GM19455 (cell line): ENCODE results near the gene SIX3.

ENCODE experiments used
- ATAC-seq: cut with Tn5 transposase; IDR thresholded peaks from one replicate; pipeline ENCODE4 v1.9.1; 2021; ENCODE audit not compliant: unreplicated experiment

Gene SIX3

DNA sequence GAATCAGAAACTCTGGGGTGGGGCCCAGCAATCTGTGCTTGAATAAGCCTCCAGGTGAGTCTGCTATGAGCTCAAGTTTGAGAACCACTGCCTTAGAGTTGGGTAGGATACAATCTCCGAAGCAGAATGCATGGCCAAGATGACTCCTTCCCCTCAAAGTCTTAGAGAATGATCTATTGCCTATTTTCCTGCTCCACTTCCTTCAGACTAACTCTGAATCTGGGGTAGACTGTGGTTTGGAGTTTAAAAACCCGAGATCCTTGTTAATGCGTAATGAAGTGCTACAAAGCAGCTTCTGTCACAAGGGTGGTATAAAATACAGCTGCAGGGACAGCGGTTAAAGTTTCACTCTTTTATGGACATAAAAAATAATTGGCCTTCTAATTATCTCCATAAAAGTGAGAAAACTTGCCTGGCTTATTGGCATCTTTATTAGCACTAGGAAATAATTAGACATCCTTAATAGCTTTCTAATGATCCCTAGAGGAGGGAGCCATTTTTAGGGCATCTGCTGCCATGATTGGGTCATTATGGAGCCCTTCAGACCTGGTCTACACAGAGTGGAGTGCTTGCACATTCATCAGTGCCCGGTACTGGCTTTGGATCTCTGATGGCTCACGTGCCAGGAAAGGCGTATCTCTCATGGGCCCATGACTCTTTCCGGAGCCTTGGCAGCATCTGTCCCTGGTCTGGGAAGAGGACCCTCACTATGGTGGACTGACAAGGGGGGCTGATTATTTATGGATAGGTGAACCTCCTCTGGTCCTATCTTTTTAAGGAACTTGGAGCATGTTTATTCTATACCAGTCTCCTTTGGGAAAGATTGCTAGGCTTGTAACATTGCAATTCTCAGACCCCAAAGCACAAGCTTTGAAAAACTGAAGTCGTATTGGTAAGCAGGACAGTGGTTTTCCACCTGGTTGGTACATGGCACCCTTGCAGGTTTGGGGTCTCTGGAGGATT, 39.5 kb downstream of the SIX3 start:
- ATAC-seq, result no peak

DNA sequence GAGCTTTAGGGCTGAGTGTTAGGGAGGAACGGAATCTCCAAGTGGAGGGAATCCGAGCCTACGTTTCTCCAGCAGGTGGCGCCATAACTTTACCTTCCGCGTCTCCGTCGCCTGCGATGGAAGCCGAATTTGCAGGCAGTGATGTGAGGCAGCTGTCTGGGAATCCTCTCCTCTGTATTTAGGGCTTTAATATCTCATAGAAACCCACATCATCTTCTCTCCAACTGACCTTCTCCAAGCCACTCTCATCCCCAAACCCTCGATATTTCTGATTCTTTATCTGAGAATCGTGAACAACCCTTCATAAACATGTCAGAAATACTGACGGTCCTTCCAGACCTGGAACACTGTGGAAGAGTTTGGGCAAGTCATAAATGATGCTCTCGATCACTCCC, 40.2 kb downstream of the SIX3 start:
- ATAC-seq, result no peak

DNA sequence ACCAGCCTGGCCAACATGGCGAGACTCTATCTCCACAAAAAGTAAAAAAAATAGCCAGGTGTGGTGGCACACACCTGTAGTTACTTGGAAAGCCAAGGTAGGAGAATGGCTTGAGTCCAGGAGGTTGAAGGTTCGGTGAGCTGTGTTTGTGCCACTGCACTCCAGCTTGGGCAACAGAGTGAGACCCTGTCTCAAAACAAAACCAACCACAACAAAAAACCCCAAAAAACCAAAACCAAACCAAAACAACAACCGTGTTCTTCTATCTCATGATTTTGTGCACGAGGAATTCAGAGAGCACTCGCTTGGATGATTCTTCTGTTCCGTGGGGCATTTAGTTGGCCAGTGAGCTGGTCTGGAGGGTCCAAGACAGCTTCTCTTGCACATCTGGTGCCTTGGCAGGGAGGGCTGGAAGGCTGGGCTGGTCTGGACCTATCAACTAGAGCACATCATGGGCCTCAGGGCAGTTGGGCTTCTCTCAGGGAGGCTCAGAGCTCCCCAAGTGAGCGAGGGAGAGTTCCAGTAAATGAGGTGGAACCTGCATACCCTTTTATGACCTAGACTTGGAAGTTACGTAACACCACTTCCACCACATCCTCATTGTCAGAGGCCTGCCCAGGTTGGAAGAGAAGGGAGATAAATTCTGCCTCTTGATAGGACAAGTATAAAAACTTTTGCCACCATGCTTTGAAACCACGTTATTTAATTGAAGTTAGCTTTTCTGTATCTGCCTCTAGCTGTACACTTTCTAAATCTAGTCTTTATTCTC, 42.5 kb downstream of the SIX3 start:
- ATAC-seq, result no peak

DNA sequence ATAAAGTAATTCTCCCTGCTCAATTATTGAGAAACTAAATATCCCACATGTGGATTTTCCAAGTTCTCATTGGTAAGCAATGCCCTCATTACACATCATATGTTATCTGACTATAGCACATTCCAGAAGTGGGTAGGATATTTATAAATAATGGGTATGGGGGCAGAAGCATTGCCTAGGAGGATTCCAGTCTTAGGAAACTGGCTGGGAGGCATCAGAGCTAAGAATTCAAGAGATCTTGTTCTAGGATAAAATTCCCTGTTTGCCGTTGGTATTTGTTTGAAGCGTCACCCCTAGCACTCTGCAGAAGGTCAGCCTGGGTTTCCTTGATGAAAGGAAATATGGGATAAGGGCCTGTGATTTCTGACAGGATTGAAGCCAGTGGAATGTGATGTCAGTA, 47.7 kb downstream of the SIX3 start:
- no peak for ATAC-seq

DNA sequence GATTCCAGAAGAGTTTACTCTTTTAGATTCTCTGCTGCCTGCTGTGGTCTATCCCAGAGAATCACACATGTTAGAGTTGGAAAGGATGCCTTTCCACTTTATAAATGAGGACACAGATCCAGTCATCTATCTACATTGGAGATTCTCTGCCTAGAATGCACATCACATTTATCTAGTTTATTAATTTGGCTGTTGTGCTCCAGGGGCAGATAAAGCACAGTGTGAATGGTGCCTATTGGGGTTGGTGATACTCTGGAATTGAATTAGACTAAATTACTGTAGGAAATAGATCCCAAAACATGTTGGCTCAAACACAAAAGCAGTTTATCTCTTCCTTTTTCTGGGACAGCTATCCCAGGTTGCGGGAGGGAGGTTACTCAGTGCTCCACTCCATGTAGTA, 52.9 kb downstream of the SIX3 start:
- ATAC-seq, result no peak
